Measurements from ENCODE around the gene PUDP.

GRCh38 chrX:7028246-7028645, 119.7 kb downstream of the PUDP start:
- TF ChIP-seq CTCF (IDR thresholded peaks at IDR 0.05) (no peak), POLR2A (IDR thresholded peaks at IDR 0.05) (no peak)

All from Peyer's patch (tissue), 4 donors.